Measurements from ENCODE around the gene MRPS27.

DNA sequence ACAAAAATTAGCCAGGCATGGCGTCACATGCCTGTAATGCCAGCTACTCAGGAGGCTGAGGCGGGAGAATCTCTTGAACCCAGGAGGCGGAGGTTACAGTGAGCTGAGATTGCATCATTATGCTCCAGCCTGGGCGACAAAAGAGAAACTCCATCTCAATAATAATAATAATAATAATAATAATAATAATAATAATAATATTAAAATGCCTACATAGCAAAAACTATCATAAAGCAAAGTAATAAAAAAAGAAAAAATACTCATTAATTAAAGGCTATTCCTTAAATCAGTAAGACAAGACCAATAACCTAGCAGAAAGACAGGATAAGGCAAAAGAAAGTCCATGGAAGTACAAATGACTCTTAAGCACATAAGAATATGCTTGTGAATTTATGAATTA is 50.0 kb downstream of the MRPS27 start:
- TF ChIP-seq, protein P1, sequence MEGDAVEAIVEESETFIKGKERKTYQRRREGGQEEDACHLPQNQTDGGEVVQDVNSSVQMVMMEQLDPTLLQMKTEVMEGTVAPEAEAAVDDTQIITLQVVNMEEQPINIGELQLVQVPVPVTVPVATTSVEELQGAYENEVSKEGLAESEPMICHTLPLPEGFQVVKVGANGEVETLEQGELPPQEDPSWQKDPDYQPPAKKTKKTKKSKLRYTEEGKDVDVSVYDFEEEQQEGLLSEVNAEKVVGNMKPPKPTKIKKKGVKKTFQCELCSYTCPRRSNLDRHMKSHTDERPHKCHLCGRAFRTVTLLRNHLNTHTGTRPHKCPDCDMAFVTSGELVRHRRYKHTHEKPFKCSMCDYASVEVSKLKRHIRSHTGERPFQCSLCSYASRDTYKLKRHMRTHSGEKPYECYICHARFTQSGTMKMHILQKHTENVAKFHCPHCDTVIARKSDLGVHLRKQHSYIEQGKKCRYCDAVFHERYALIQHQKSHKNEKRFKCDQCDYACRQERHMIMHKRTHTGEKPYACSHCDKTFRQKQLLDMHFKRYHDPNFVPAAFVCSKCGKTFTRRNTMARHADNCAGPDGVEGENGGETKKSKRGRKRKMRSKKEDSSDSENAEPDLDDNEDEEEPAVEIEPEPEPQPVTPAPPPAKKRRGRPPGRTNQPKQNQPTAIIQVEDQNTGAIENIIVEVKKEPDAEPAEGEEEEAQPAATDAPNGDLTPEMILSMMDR (conservative IDR thresholded peaks at IDR 0.05; ENCODE audit: low read depth, low read length): no peak
- TF ChIP-seq EZH2 (IDR thresholded peaks at IDR 0.05; ENCODE audit: borderline replicate concordance, low read depth, low read length, poor library complexity, severe bottlenecking): no peak

Data from A673 (cell line).